Measurements from ENCODE around the gene VCAM1. TPM values are rescaled to one million over a fixed set of nuclear protein-coding genes. Genes with fewer than 3 reads are reported as not detected.

VCAM1 gene
- total RNA-seq, 1 experiment from 2014 or later: 0.08 TPM

DNA sequence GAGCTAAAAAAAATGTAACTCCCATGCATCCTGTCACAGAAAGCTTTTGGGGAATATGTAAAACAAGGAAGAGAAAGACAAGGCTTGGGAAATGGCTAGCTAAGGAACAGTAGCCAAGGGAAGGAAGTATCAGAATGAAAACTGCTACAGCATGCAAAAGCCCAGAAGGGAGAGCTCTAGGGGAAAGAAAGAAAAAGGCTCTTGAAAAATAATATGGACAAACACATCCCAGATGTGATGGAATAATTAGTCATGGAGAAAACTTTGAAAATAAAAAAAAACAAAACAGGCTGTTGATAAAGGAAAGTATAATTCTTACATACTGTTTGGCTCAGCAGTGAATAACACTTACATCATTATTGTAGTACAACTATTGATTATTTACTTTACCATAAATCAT, 47.9 kb upstream of the VCAM1 start:
- Histone ChIP-seq H3K27me3 (ENCODE audit: control insufficient read depth, insufficient read depth, low read length) (no peaks in the 10 kb centered on the region), H3K4me1 (ENCODE audit: control insufficient read depth, insufficient read depth, low read length) (no peaks in the 10 kb centered on the region), H3K36me3 (ENCODE audit: control insufficient read depth, insufficient read depth, low read length) (no peaks in the 10 kb centered on the region), H3K27ac (ENCODE audit: low read length) (no peak overlapping the region), H3K9me3 (ENCODE audit: control insufficient read depth, insufficient read depth, low read depth, low read length) (no peaks in the 10 kb centered on the region), H3K4me3 (ENCODE audit: low read depth in 2 of 2, low read length in 2 of 2) (no peak overlapping the region)
- TF ChIP-seq, protein P1, sequence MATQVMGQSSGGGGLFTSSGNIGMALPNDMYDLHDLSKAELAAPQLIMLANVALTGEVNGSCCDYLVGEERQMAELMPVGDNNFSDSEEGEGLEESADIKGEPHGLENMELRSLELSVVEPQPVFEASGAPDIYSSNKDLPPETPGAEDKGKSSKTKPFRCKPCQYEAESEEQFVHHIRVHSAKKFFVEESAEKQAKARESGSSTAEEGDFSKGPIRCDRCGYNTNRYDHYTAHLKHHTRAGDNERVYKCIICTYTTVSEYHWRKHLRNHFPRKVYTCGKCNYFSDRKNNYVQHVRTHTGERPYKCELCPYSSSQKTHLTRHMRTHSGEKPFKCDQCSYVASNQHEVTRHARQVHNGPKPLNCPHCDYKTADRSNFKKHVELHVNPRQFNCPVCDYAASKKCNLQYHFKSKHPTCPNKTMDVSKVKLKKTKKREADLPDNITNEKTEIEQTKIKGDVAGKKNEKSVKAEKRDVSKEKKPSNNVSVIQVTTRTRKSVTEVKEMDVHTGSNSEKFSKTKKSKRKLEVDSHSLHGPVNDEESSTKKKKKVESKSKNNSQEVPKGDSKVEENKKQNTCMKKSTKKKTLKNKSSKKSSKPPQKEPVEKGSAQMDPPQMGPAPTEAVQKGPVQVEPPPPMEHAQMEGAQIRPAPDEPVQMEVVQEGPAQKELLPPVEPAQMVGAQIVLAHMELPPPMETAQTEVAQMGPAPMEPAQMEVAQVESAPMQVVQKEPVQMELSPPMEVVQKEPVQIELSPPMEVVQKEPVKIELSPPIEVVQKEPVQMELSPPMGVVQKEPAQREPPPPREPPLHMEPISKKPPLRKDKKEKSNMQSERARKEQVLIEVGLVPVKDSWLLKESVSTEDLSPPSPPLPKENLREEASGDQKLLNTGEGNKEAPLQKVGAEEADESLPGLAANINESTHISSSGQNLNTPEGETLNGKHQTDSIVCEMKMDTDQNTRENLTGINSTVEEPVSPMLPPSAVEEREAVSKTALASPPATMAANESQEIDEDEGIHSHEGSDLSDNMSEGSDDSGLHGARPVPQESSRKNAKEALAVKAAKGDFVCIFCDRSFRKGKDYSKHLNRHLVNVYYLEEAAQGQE (IDR thresholded peaks at IDR 0.05; ENCODE audit: insufficient read depth in 1 of 2, low read depth in 2 of 2, low read length in 1 of 2): no peak
- TF ChIP-seq SIN3A (IDR thresholded peaks at IDR 0.05; ENCODE audit: borderline replicate concordance, insufficient read depth, low read depth, low read length) (no peak), POLR2AphosphoS5 (IDR thresholded peaks at IDR 0.05; ENCODE audit: low read depth, low read length) (no peak), TCF7L2 (IDR thresholded peaks at IDR 0.05; ENCODE audit: low read depth, low read length) (no peak)
- TF ChIP-seq, protein P2, sequence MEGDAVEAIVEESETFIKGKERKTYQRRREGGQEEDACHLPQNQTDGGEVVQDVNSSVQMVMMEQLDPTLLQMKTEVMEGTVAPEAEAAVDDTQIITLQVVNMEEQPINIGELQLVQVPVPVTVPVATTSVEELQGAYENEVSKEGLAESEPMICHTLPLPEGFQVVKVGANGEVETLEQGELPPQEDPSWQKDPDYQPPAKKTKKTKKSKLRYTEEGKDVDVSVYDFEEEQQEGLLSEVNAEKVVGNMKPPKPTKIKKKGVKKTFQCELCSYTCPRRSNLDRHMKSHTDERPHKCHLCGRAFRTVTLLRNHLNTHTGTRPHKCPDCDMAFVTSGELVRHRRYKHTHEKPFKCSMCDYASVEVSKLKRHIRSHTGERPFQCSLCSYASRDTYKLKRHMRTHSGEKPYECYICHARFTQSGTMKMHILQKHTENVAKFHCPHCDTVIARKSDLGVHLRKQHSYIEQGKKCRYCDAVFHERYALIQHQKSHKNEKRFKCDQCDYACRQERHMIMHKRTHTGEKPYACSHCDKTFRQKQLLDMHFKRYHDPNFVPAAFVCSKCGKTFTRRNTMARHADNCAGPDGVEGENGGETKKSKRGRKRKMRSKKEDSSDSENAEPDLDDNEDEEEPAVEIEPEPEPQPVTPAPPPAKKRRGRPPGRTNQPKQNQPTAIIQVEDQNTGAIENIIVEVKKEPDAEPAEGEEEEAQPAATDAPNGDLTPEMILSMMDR (IDR thresholded peaks at IDR 0.05): no peak
- intact Hi-C loops (cut with micrococcal nuclease; ENCODE audit: unreplicated experiment) (no loop called here), in situ Hi-C loops (cut with HindIII; ENCODE audit: low pct_unique_long_range_greater_than_20kb, low sequenced_read_pairs) (no loop called here)
- ATAC-seq: no peak
- ChIA-PET POLR2A (no interaction called here), CTCF (no interaction called here)
- no peak for DNase-seq (ENCODE audit: low read depth, low spot score)
- BruUV-seq (replicated peaks): no TSS peak

DNA sequence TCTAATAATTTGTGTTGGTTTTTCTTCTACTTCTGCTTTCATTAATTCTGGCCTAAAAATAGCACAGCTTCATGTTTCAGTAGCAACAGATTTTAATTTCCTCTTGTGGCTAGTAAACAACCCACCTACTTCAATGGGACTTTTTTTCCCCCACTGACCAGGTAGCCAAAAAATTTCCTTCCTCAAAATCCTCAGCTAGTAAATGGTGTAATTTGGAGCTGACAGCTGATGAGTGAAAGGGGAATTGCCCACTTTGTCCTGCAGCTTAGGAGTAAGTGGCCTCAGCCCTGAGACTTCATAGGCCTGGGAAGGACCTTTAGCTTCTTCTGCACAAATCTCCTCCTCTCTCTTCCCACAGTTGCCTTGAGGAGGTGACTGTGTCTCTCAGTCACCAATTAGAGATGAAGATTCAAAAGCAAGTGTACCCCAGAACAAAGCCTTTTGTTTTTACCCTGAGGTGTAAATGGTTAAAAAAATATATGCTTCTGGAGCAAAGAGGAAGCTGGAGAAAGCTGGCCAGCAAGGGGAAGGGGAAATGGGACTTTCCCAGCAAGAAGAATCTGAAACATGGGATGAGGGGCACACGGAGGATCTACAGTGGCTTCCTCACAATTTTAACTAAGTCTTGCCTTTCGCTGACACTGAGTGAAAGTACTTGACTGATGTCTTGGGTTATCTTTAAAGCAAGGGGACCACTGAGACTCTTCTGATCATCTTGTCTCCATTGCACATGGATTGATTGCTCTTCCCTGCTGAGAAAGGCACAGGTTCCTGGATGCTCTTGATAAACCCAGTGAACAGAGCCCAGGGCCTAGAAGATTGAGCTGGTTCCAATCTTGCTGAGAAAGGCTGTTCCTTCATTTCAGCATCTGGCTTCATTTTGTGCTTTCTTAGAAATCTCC, 35.8 kb upstream of the VCAM1 start:
- DNase-seq (ENCODE audit: low read depth, low spot score) (no peak), ATAC-seq (no peak)
- ChIA-PET POLR2A (no interaction called here), CTCF (no interaction called here)
- no peaks in the 10 kb centered on the region for H3K36me3 ChIP-seq (ENCODE audit: control insufficient read depth, insufficient read depth, low read length)
- intact Hi-C loops (cut with micrococcal nuclease; ENCODE audit: unreplicated experiment) (no loop called here), in situ Hi-C loops (cut with HindIII; ENCODE audit: low pct_unique_long_range_greater_than_20kb, low sequenced_read_pairs) (no loop called here)
- no peaks in the 10 kb centered on the region for H3K27me3 ChIP-seq (ENCODE audit: control insufficient read depth, insufficient read depth, low read length)
- no peak overlapping the region for H3K27ac ChIP-seq (ENCODE audit: low read length)
- H3K4me1 ChIP-seq (ENCODE audit: control insufficient read depth, insufficient read depth, low read length): no peaks in the 10 kb centered on the region
- no TSS peak for BruUV-seq (replicated peaks)
- H3K4me3 ChIP-seq (ENCODE audit: low read depth in 2 of 2, low read length in 2 of 2): no peak overlapping the region
- no peaks in the 10 kb centered on the region for H3K9me3 ChIP-seq (ENCODE audit: control insufficient read depth, insufficient read depth, low read depth, low read length)
- TF ChIP-seq, protein P1 (IDR thresholded peaks at IDR 0.05; ENCODE audit: insufficient read depth in 1 of 2, low read depth in 2 of 2, low read length in 1 of 2): no peak
- no peak for TF ChIP-seq TCF7L2 (IDR thresholded peaks at IDR 0.05; ENCODE audit: low read depth, low read length)
- TF ChIP-seq, protein P2 (IDR thresholded peaks at IDR 0.05): no peak
- TF ChIP-seq SIN3A (IDR thresholded peaks at IDR 0.05; ENCODE audit: borderline replicate concordance, insufficient read depth, low read depth, low read length): no peak
- TF ChIP-seq POLR2AphosphoS5 (IDR thresholded peaks at IDR 0.05; ENCODE audit: low read depth, low read length): no peak

Data from Panc1 (cell line).